Measurements from ENCODE around the gene ENTPD8. TPM values are rescaled to one million over a fixed set of nuclear protein-coding genes. Genes with fewer than 3 reads are reported as not detected.

Gene ENTPD8
- total and polyA plus RNA-seq, 2 donors (not counting 1 experiment from before 2014, with no cell fraction given): not detected

DNA sequence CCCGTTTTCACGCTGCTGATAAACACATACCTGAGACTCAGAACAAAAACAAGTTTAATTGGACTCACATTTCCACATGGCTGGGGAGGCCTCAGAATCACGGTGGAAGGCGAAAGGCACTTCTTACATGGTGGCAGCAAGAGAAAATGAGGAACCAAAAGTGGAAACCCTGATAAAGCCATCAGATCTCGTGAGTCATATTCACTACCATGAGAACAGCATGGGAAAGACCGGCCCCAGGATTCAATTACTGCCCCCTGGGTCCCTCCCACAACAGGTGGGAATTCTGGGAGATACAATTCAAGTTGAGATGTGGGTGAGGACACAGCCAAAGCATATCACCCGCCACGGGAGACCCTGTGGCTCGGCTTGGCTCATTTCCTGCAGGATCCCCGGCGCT lies 38.4 kb downstream of the ENTPD8 start:
- Histone ChIP-seq H3K9me3 (ENCODE audit: control extremely low read depth in 1 of 3, control insufficient read depth in 2 of 3, insufficient read depth in 1 of 3, low read length in 2 of 3) (peaks cover 0 to 34% (median 4%) of the 10 kb centered on the region in 3 donors), H3K79me2 (ENCODE audit: control insufficient read depth, insufficient read depth, low read length) (peaks cover 22% of the 10 kb centered on the region), H3K36me3 (replicated peaks in 1 of 2; ENCODE audit: control extremely low read depth in 1 of 2, control insufficient read depth in 1 of 2, extremely low read depth in 1 of 2, insufficient read depth in 2 of 2, low read length in 1 of 2) (no peaks in the 10 kb centered on the region), H2AFZ (ENCODE audit: insufficient read depth, low read depth, low read length, poor library complexity, severe bottlenecking) (no peak overlapping the region), H3K27ac (ENCODE audit: low read length in 2 of 2) (no peak overlapping the region), H3K27me3 (replicated peaks in 1 of 4; ENCODE audit: control extremely low read depth in 1 of 4, control insufficient read depth in 3 of 4, insufficient read depth in 4 of 4, low read length in 3 of 4) (peaks cover 0 to 10% (median 2%) of the 10 kb centered on the region in 4 experiments), H3K4me3 (ENCODE audit: control extremely low read depth in 1 of 5, extremely low read depth in 1 of 5, insufficient read depth in 1 of 5, low read depth in 2 of 5, low read length in 4 of 5) (no peak overlapping the region), H3K4me1 (ENCODE audit: control insufficient read depth in 2 of 2, insufficient read depth in 2 of 2, low read length in 2 of 2) (peaks cover 17 to 28% of the 10 kb centered on the region in 2 donors), H3K9ac (ENCODE audit: low read length) (no peak overlapping the region), H3K4me2 (replicated peaks; ENCODE audit: low read depth, low read length, poor library complexity, severe bottlenecking) (no peak overlapping the region), H4K20me1 (ENCODE audit: control insufficient read depth, insufficient read depth, low read length, poor library complexity, severe bottlenecking) (peaks cover 26% of the 10 kb centered on the region)
- CTCF ChIA-PET: no interaction called here
- WGBS (ENCODE audit: insufficient coverage): 64% methylated on average over 5 of the region's 11 CpGs
- intact Hi-C loops (cut with micrococcal nuclease): no loop called here
- no peak for ATAC-seq (ENCODE audit: low read depth)
- no peak for TF ChIP-seq EZH2 (IDR thresholded peaks at IDR 0.05; ENCODE audit: borderline replicate concordance, insufficient read depth, low read depth, low read length, poor library complexity, severe bottlenecking)
- TF ChIP-seq, protein P1, sequence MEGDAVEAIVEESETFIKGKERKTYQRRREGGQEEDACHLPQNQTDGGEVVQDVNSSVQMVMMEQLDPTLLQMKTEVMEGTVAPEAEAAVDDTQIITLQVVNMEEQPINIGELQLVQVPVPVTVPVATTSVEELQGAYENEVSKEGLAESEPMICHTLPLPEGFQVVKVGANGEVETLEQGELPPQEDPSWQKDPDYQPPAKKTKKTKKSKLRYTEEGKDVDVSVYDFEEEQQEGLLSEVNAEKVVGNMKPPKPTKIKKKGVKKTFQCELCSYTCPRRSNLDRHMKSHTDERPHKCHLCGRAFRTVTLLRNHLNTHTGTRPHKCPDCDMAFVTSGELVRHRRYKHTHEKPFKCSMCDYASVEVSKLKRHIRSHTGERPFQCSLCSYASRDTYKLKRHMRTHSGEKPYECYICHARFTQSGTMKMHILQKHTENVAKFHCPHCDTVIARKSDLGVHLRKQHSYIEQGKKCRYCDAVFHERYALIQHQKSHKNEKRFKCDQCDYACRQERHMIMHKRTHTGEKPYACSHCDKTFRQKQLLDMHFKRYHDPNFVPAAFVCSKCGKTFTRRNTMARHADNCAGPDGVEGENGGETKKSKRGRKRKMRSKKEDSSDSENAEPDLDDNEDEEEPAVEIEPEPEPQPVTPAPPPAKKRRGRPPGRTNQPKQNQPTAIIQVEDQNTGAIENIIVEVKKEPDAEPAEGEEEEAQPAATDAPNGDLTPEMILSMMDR (IDR thresholded peaks at IDR 0.05): no peak
- Mint-ChIP-seq H3K4me3 (no peak overlapping the region), H3K27me3 (no peaks in the 10 kb centered on the region), H3K4me1 (peaks cover 24% of the 10 kb centered on the region), H3K27ac (no peak overlapping the region), H3K9me3 (ENCODE audit: insufficient read depth) (no peaks in the 10 kb centered on the region)
- DNase-seq: no peak
- POLR2A ChIA-PET: no interaction called here

DNA sequence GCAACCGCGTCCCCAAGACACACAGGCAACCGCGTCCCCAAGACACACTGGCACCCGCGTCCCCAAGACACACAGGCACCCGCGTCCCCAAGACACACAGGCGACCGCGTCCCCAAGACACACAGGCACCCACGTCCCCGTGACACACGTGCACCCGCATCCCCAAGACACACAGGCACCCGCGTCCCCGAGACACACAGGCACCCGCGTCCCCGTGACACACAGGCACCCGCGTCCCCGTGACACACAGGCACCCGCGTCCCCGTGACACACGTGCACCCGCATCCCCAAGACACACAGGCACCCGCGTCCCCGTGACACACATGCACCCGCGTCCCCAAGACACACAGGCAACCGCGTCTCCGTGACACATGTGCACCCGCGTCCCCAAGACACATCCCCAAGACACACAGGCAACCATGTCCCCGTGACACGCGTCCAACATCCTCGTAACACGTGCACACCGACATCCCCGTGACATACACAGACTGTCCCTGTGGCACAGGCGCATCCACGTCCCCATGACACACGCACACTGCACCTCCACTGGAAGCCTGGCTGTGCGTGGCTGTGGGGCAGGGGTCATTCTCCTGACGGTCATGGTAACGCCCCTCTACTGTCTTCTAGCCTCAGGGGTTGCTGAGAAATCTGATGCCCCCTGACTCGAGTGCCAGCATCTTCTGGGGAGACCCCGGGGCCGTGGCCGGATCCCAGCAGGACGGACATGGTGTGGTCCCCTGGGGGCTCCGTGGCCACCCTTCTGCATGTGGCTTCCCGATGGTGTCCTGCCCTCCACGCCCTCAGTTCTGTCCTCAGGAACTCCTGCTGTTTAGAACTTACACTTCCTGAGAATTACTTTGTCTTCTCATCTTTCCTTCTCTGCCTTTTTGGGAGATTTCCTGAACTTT lies 42.3 kb downstream of the ENTPD8 start:
- Histone ChIP-seq H3K27ac (ENCODE audit: low read length in 2 of 2) (no peak overlapping the region), H3K9ac (ENCODE audit: low read length) (no peak overlapping the region), H3K9me3 (ENCODE audit: control extremely low read depth in 1 of 3, control insufficient read depth in 2 of 3, insufficient read depth in 1 of 3, low read length in 2 of 3) (peaks cover 0 to 42% (median 4%) of the 10 kb centered on the region in 3 donors), H3K4me2 (replicated peaks; ENCODE audit: low read depth, low read length, poor library complexity, severe bottlenecking) (no peak overlapping the region), H3K4me3 (ENCODE audit: control extremely low read depth in 1 of 5, extremely low read depth in 1 of 5, insufficient read depth in 1 of 5, low read depth in 2 of 5, low read length in 4 of 5) (no peak overlapping the region), H2AFZ (ENCODE audit: insufficient read depth, low read depth, low read length, poor library complexity, severe bottlenecking) (no peak overlapping the region), H3K36me3 (replicated peaks in 1 of 2; ENCODE audit: control extremely low read depth in 1 of 2, control insufficient read depth in 1 of 2, extremely low read depth in 1 of 2, insufficient read depth in 2 of 2, low read length in 1 of 2) (no peaks in the 10 kb centered on the region), H3K4me1 (ENCODE audit: control insufficient read depth in 2 of 2, insufficient read depth in 2 of 2, low read length in 2 of 2) (peaks cover 9 to 17% of the 10 kb centered on the region in 2 donors), H3K79me2 (ENCODE audit: control insufficient read depth, insufficient read depth, low read length) (no peaks in the 10 kb centered on the region), H4K20me1 (ENCODE audit: control insufficient read depth, insufficient read depth, low read length, poor library complexity, severe bottlenecking) (peaks cover 4% of the 10 kb centered on the region), H3K27me3 (replicated peaks in 1 of 4; ENCODE audit: control extremely low read depth in 1 of 4, control insufficient read depth in 3 of 4, insufficient read depth in 4 of 4, low read length in 3 of 4) (no peaks in the 10 kb centered on the region)
- no peak overlapping the region for H3K27ac Mint-ChIP-seq
- DNase-seq: no peak
- H3K9me3 Mint-ChIP-seq (ENCODE audit: insufficient read depth): no peaks in the 10 kb centered on the region
- no peak overlapping the region for H3K4me3 Mint-ChIP-seq
- TF ChIP-seq, protein P1 (IDR thresholded peaks at IDR 0.05): no peak
- TF ChIP-seq EZH2 (IDR thresholded peaks at IDR 0.05; ENCODE audit: borderline replicate concordance, insufficient read depth, low read depth, low read length, poor library complexity, severe bottlenecking): no peak
- CTCF ChIA-PET: no interaction called here
- ATAC-seq (ENCODE audit: low read depth): no peak
- intact Hi-C loops (cut with micrococcal nuclease): no loop called here
- peaks cover 26% of the 10 kb centered on the region for H3K4me1 Mint-ChIP-seq
- 95% methylated on average over 60 of the region's 60 CpGs for WGBS (ENCODE audit: insufficient coverage)
- H3K27me3 Mint-ChIP-seq: no peaks in the 10 kb centered on the region
- POLR2A ChIA-PET: no interaction called here

All from B cell (primary cell).